Non-pigmented ciliary epithelial cell (primary cell): Measurements from ENCODE around the gene COQ3.

Experiments
- DNase-seq: peaks from one replicate; pipeline ENCODE4 v3.0.0-alpha.2; 2010; ENCODE audit warnings: low read depth

COQ3 gene, protein sequence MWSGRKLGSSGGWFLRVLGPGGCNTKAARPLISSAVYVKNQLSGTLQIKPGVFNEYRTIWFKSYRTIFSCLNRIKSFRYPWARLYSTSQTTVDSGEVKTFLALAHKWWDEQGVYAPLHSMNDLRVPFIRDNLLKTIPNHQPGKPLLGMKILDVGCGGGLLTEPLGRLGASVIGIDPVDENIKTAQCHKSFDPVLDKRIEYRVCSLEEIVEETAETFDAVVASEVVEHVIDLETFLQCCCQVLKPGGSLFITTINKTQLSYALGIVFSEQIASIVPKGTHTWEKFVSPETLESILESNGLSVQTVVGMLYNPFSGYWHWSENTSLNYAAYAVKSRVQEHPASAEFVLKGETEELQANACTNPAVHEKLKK

GRCh38 chr6:99393698-99394531 lies at the start of gene COQ3:
Gene COQ3 (minus strand): TSS chr6:99394195. CDS start chr6:99394179, 16 bp downstream.
- peak; percentile 15 for DNase-seq

GRCh38 chr6:99434702-99435530 lies 40.9 kb upstream of the COQ3 start:
- DNase-seq: no peak

- no peak for DNase-seq
Observed at GRCh38 chr6:99432877-99433276, 38.9 kb upstream of the COQ3 start.

- DNase-seq: no peak
Observed at GRCh38 chr6:99431901-99432300, 37.9 kb upstream of the COQ3 start.

DNA sequence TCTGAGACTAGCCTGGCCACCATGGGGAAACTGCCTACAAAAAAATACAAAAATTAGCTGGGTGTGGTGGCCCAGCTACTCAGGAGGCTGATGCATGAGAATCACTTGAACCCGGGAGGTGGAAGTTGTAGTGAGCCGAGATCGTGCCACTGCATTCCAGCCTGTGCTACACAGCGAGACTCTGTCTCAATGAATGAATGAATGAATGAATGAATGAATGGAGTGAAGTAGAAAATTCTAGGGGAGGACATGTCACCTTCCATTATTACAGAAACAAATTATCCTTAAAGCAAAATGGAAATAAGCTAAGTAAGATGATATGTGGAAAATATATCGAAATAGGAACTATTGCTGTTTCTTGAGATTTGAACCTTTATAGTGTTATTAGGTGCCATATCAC lies 34.0 kb upstream of the COQ3 start:
- no peak for DNase-seq

DNA sequence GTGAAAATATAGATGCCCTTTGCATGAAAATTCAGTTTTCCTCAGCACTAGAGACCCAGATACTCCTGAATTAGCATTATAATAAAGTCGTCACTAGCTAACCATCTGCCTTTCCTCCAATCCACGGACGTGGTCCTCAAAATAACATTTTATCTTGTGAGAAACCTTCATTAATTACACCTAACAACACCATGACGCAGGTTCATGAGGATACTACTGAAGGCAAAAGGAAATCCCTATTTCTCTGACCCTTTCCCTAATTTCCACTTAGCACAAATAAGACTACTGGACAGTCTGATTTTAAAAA lies 32.4 kb upstream of the COQ3 start:
- no peak for DNase-seq

DNA sequence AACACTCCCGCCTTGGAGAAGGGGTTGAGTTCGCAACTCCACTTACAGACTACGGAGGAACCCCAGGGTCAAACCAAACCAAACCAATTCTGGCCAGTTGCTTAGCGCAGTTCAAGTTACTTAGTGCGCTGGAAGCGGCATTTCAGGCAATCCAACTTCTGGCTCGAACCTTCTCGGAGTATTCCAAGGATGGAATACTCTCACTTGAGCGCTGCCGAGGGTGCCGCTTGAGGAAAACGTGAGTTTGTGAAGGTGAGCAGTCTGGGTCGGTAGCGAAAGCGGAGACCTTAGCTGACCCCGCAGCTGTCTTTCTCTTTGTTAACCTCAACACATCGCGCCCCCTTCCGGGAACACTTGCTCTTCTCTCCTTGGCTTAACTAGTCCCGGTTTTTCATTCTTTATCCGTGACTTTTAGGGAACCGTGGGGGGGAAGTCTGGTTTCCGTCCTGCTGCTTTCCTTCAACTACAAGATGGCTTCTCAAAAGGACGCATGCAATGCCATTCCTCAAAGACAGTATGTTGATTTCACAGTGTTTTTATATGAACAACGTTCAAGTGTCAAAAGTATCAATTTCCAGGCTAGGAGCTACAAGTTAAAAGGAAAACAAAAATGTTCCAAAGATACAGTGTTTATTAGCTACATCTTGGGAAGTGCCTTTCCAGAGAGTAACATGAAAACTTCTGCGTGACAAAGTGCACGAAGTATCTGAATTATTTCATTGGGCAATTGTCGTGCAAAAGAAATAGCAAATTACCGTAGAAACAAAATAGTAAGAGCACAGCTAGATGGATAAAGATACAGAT lies 31.9 kb upstream of the COQ3 start:
- DNase-seq: peak; percentile 53

- peak; percentile 98 for DNase-seq
Observed at GRCh38 chr6:99424761-99425646, 31.0 kb upstream of the COQ3 start, which contains the start of gene PNISR. Gene PNISR (minus strand): TSS chr6:99425308. CDS start chr6:99414659, 10,649 bp downstream.

GRCh38 chr6:99424022-99424421 lies 30.0 kb upstream of the COQ3 start:
- no peak for DNase-seq

GRCh38 chr6:99422912-99423311 lies 28.9 kb upstream of the COQ3 start:
- DNase-seq: no peak

DNA sequence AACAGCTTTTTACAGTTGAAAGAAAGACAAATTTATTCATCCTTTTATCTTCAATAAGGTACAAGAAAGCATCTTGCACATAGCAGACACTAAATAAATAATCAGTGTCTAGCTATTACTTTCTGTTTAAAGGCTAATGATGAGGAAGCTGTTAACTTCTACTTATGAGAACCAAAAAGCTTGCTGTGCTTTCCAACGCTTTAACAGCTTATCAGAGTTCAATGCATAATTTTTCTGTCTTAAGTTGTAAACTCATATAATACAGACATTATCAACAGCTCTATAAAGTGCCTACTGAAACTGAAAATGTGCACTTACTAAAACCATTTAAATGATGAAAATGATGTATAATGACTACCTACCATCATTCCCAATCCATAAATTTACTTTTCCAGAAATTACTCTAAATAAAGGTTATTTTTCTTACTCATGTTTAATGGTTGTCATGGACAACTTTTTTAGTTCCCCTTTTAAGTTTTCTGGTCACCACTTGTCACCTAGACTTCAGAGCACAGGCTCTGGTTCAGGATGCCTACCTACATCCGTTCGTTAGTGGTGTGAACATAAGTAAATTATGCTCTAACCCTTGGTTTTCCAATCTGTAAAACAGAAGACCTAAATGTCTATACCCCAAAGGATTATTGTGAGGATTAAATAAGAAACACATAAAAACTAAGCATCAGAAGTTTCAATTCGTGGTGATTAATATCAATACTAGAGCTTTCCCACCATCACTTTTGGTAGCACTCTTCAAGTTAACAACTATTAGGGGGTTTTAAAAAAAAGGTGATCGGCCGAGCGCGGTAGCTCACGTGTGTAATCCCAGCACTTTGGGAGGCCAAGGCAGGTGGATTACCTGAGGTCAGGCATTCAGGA lies 23.1 kb upstream of the COQ3 start:
- DNase-seq: no peak

DNA sequence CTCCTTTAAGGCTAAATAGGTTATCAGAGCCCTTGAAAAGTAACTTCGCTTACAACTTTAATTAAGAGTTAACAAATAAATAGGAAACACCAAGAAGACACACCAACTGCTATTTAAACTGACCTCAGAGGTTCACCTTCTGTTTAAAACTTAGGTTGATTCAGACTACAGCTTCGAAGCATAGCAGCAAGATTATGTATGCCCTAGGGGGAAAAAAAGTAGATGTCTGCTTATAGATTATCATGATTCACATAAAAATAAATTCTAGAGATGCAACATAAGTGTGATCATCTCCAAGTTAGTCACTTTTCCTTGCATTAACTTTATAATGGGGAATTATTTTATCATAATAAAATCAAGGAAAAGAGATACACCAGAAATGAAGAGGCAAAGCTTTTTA lies 22.2 kb upstream of the COQ3 start:
- DNase-seq: no peak

GRCh38 chr6:99415446-99415845 lies 21.5 kb upstream of the COQ3 start:
- DNase-seq: no peak

GRCh38 chr6:99412065-99412464 lies 18.1 kb upstream of the COQ3 start:
- DNase-seq: no peak

- no peak for DNase-seq
Observed at GRCh38 chr6:99409672-99410071, 15.7 kb upstream of the COQ3 start.

- DNase-seq: no peak
Observed at GRCh38 chr6:99407076-99407475, 13.1 kb upstream of the COQ3 start.

- no peak for DNase-seq
Observed at GRCh38 chr6:99402448-99402847, 8.5 kb upstream of the COQ3 start.

GRCh38 chr6:99397287-99397686 lies 3.3 kb upstream of the COQ3 start:
- no peak for DNase-seq

- DNase-seq: no peak
Observed at GRCh38 chr6:99393366-99393697, 663 bp downstream of the COQ3 start.

DNA sequence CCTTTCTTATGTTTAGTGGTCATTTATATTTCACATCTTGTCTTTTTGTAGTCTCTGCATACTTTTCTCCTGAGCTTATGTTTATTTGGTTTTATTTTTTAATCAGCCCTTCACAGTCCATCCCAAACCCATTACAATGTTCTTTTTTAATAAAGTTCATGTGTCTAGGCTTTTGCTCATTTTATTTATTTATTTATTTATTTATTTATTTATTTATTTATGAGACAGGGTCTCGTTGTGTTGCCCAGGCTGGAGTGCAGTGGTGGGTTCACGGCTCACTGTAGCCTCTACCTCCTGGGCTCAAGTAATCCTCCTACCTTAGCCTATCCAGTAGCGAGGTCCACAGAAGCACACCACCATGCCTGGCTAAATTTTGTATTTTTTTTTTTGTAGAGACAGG lies 3.1 kb downstream of the COQ3 start:
- no peak for DNase-seq
